GM19043 (cell line): Measurements from ENCODE around the gene LCORL.
"Not testable (repeated sequence)": the region's sequence is repeated elsewhere in the genome, so short reads cannot be mapped to it uniquely, and the experiment has no call there.

Source experiments
- ATAC-seq: cut with Tn5 transposase; IDR thresholded peaks from one replicate; pipeline ENCODE4 v1.9.1; 2021; ENCODE audit warnings: low read depth; ENCODE audit not compliant: unreplicated experiment

The LCORL gene

GRCh38 chr4:18020671-18021469 lies 685 bp downstream of the LCORL start:
- ATAC-seq, result peak; percentile 15

GRCh38 chr4:18020145-18020670 lies 1.3 kb downstream of the LCORL start:
- ATAC-seq, result no peak

- no peak for ATAC-seq
Measured at GRCh38 chr4:18014269-18014668, 7.3 kb downstream of the LCORL start.

GRCh38 chr4:18012807-18013462 lies 8.6 kb downstream of the LCORL start:
- ATAC-seq, result no peak

- no peak for ATAC-seq
Measured at GRCh38 chr4:18012134-18012806, 9.3 kb downstream of the LCORL start.

GRCh38 chr4:18007625-18008024 lies 13.9 kb downstream of the LCORL start:
- no peak for ATAC-seq

GRCh38 chr4:18006432-18006831 lies 15.1 kb downstream of the LCORL start:
- ATAC-seq, result not testable (repeated sequence)

GRCh38 chr4:17997129-17997528 lies 24.4 kb downstream of the LCORL start:
- no peak for ATAC-seq

GRCh38 chr4:17995165-17995564 lies 26.4 kb downstream of the LCORL start:
- no peak for ATAC-seq

GRCh38 chr4:17985832-17986231 lies 35.7 kb downstream of the LCORL start:
- ATAC-seq, result no peak

- no peak for ATAC-seq
Measured at GRCh38 chr4:17981063-17981462, 40.5 kb downstream of the LCORL start.

- no peak for ATAC-seq
Measured at GRCh38 chr4:17968721-17969120, 52.8 kb downstream of the LCORL start.

GRCh38 chr4:17967078-17967477 lies 54.5 kb downstream of the LCORL start:
- no peak for ATAC-seq

- ATAC-seq, result no peak
Measured at GRCh38 chr4:17966312-17966711, 55.2 kb downstream of the LCORL start.

GRCh38 chr4:17964576-17964975 lies 57.0 kb downstream of the LCORL start:
- no peak for ATAC-seq

- ATAC-seq, result no peak
Measured at GRCh38 chr4:17962171-17962570, 59.4 kb downstream of the LCORL start.

- ATAC-seq, result no peak
Measured at GRCh38 chr4:17961249-17961648, 60.3 kb downstream of the LCORL start.

- no peak for ATAC-seq
Measured at GRCh38 chr4:17958181-17958580, 63.4 kb downstream of the LCORL start.

GRCh38 chr4:17957688-17958087 lies 63.9 kb downstream of the LCORL start:
- ATAC-seq, result no peak

- ATAC-seq, result no peak
Measured at GRCh38 chr4:17956245-17956644, 65.3 kb downstream of the LCORL start.

- ATAC-seq, result no peak
Measured at GRCh38 chr4:17945303-17945702, 76.3 kb downstream of the LCORL start.
